IMR-90 (cell line): ENCODE results near the gene GMFB. TPM values are rescaled to one million over a fixed set of nuclear protein-coding genes. Genes with fewer than 3 reads are reported as not detected.

Experiments used
- ATAC-seq: fragments of 200-7000 bp; cut with Tn5 transposase; 2 replicates; pipeline ENCODE4 v1.9.1; 2020; ENCODE audit warnings: low read depth, mild to moderate bottlenecking, moderate library complexity
- BruUV-seq: library from RNA; stranded (reverse); fragments of 400-500 nt; replicated peaks from 2 replicates; lab custom pipeline; 2021; lab: Mats Ljungman, UMichigan
- CTCF ChIA-PET: fragments of 300-600 bp; formaldehyde crosslinking; extraction: SDS; loops from one replicate; lab custom pipeline; 2021; ENCODE audit warnings: antibody characterized with exemption; lab: Yijun Ruan, JAX
- POLR2A ChIA-PET: fragments of 300-600 bp; sonication (Branson Sonifier 250); formaldehyde crosslinking; loops from one replicate; lab custom pipeline; 2022; ENCODE audit warnings: antibody characterized with exemption; ENCODE audit not compliant: unreplicated experiment; lab: Charles Lee
- DNase-seq: peaks from one replicate; pipeline ENCODE4 v3.0.0; 2013
- H2AFZ ChIP-seq: replicated peaks from 2 replicates; pipeline ENCODE3; 2013; ENCODE audit warnings: low read length, mild to moderate bottlenecking; ENCODE audit not compliant: poor library complexity
- H2AK5ac ChIP-seq: 2 replicates; pipeline ENCODE4 v1.6.1; 2013; ENCODE audit warnings: low read depth, low read length, inconsistent platforms
- H2AK9ac ChIP-seq: replicated peaks from 2 replicates; pipeline ENCODE3; 2013; ENCODE audit warnings: mild to moderate bottlenecking, low read depth, low read length, moderate library complexity; ENCODE audit not compliant: poor library complexity
- H2BK120ac ChIP-seq: 2 replicates; pipeline ENCODE4 v1.6.1; 2013; ENCODE audit warnings: low read depth, low read length, inconsistent platforms
- H2BK15ac ChIP-seq: 3 replicates; pipeline ENCODE4 v1.6.1; 2013; ENCODE audit warnings: low read depth, low read length, inconsistent platforms
- H2BK20ac ChIP-seq: 2 replicates; pipeline ENCODE4 v1.6.1; 2013; ENCODE audit warnings: low read depth, mild to moderate bottlenecking, inconsistent platforms, low read length, moderate library complexity
- H2BK5ac ChIP-seq: 2 replicates; pipeline ENCODE4 v1.6.1; 2013; ENCODE audit warnings: mild to moderate bottlenecking, low read depth, low read length, inconsistent platforms; ENCODE audit not compliant: poor library complexity, severe bottlenecking
- H3K14ac ChIP-seq: replicated peaks from 2 replicates; pipeline ENCODE4 v1.6.1; 2013; ENCODE audit warnings: low read depth, low read length, inconsistent platforms
- H3K18ac ChIP-seq: 2 replicates; pipeline ENCODE4 v1.6.1; 2013; ENCODE audit warnings: low read depth, low read length, control low read depth
- H3K23ac ChIP-seq: 2 replicates; pipeline ENCODE4 v1.6.1; 2013; ENCODE audit warnings: low read depth, low read length, inconsistent platforms
- H3K27ac ChIP-seq: 2 replicates; pipeline ENCODE4 v1.5.1; 2013; ENCODE audit warnings: mild to moderate bottlenecking, control low read depth, low read length; ENCODE audit not compliant: insufficient read depth
- H3K27me3 ChIP-seq: 2 replicates; pipeline ENCODE4 v1.6.1; 2013; ENCODE audit warnings: low read length; ENCODE audit not compliant: control insufficient read depth, insufficient read depth
- H3K36me3 ChIP-seq: 2 replicates; pipeline ENCODE4 v1.6.1; 2013; ENCODE audit warnings: low read length, mixed read lengths; ENCODE audit not compliant: control insufficient read depth, insufficient read depth
- H3K4ac ChIP-seq: 2 replicates; pipeline ENCODE4 v1.6.1; 2013; ENCODE audit warnings: low read depth, low read length, inconsistent platforms
- H3K4me1 ChIP-seq: 2 replicates; pipeline ENCODE4 v1.6.1; 2013; ENCODE audit warnings: low read length, mixed read lengths; ENCODE audit not compliant: control insufficient read depth, insufficient read depth
- H3K4me2 ChIP-seq: 2 replicates; pipeline ENCODE4 v1.6.1; 2013; ENCODE audit warnings: low read depth, mild to moderate bottlenecking, control low read depth, low read length, moderate library complexity
- H3K4me3 ChIP-seq: 2 replicates; pipeline ENCODE4 v1.5.1; 2013; ENCODE audit warnings: low read depth, mild to moderate bottlenecking, control low read depth, low read length, moderate library complexity; ENCODE audit not compliant: insufficient read depth
- H3K56ac ChIP-seq: 2 replicates; pipeline ENCODE4 v1.6.1; 2013; ENCODE audit warnings: low read length, inconsistent platforms; ENCODE audit not compliant: insufficient read depth; ENCODE audit errors: extremely low read depth
- H3K79me1 ChIP-seq, 2 experiments: 2 replicates each; pipeline ENCODE4 v1.6.1; 2013; ENCODE audit warnings: low read length in 2 of 2, inconsistent platforms in 1 of 2, low read depth in 1 of 2
- H3K9ac ChIP-seq: 2 replicates; pipeline ENCODE4 v1.6.1; 2013; ENCODE audit warnings: low read depth, low read length, control low read depth
- H3K9me1 ChIP-seq: 2 replicates; pipeline ENCODE4 v1.6.1; 2013; ENCODE audit warnings: low read length, inconsistent platforms; ENCODE audit not compliant: insufficient read depth
- H3K9me3 ChIP-seq: 2 replicates; pipeline ENCODE4 v1.6.1; 2013; ENCODE audit warnings: low read length; ENCODE audit not compliant: control insufficient read depth, insufficient read depth
- H4K20me1 ChIP-seq: 2 replicates; pipeline ENCODE4 v1.6.1; 2013; ENCODE audit warnings: low read length, inconsistent platforms; ENCODE audit not compliant: insufficient read depth
- H4K5ac ChIP-seq: 2 replicates; pipeline ENCODE4 v1.6.1; 2013; ENCODE audit warnings: mild to moderate bottlenecking, low read depth, low read length, control low read depth
- H4K8ac ChIP-seq, 2 experiments: 2 replicates each; pipeline ENCODE4 v1.6.1; 2013; ENCODE audit warnings: low read depth in 2 of 2, low read length in 2 of 2, control low read depth in 1 of 2, inconsistent platforms in 1 of 2
- H4K91ac ChIP-seq: 2 replicates; pipeline ENCODE4 v1.6.1; 2013; ENCODE audit warnings: low read depth, low read length, inconsistent platforms; ENCODE audit not compliant: insufficient read depth
- CEBPB ChIP-seq: IDR thresholded peaks from 2 replicates; pipeline ENCODE4 v1.6.1; 2012; ENCODE audit warnings: low read depth, low read length, improper control_type of control experiment
- CHD1 ChIP-seq: IDR thresholded peaks from 2 replicates; pipeline ENCODE4 v1.6.1; 2012; ENCODE audit warnings: low read depth, low read length, improper control_type of control experiment
- CTCF ChIP-seq: conservative IDR thresholded peaks from 2 replicates; pipeline ENCODE4 v1.5.1; 2012; ENCODE audit warnings: mild to moderate bottlenecking, low read depth, low read length, improper control_type of control experiment
- ELK1 ChIP-seq: fragments of 150-350 bp; IDR thresholded peaks from 2 replicates; pipeline ENCODE4 v1.6.1; 2016; ENCODE audit warnings: low read depth, mild to moderate bottlenecking, low read length, moderate library complexity, borderline replicate concordance
- FOS ChIP-seq: fragments of 150-350 bp; IDR thresholded peaks from 2 replicates; pipeline ENCODE4 v1.6.1; 2016; ENCODE audit warnings: low read depth, low read length
- MXI1 ChIP-seq: IDR thresholded peaks from 2 replicates; pipeline ENCODE4 v1.6.1; 2012; ENCODE audit warnings: low read depth, mild to moderate bottlenecking, low read length, moderate library complexity, borderline replicate concordance
- NFE2L2 ChIP-seq: fragments of 150-350 bp; IDR thresholded peaks from 2 replicates; pipeline ENCODE4 v1.6.1; 2016; ENCODE audit warnings: low read depth, mild to moderate bottlenecking, low read length
- POLR2A ChIP-seq: IDR thresholded peaks from 2 replicates; pipeline ENCODE4 v1.6.1; 2012; ENCODE audit warnings: mild to moderate bottlenecking, low read depth, low read length
- RAD21 ChIP-seq: IDR thresholded peaks from 2 replicates; pipeline ENCODE4 v1.6.1; 2012; ENCODE audit warnings: low read length, improper control_type of control experiment
- RCOR1 ChIP-seq: IDR thresholded peaks from 2 replicates; pipeline ENCODE4 v1.6.1; 2012; ENCODE audit warnings: mild to moderate bottlenecking, low read length, improper control_type of control experiment; ENCODE audit not compliant: insufficient replicate concordance
- RFX5 ChIP-seq: IDR thresholded peaks from 2 replicates; pipeline ENCODE4 v1.8.0; 2012; ENCODE audit warnings: low read depth, mild to moderate bottlenecking, low read length, moderate library complexity
- SMC3 ChIP-seq: fragments of 150-350 bp; IDR thresholded peaks from 2 replicates; pipeline ENCODE4 v1.6.1; 2016; ENCODE audit warnings: low read depth, mild to moderate bottlenecking, antibody characterized with exemption, low read length, moderate library complexity
- USF2 ChIP-seq: fragments of 150-350 bp; IDR thresholded peaks from 2 replicates; pipeline ENCODE4 v1.6.1; 2017; ENCODE audit warnings: mild to moderate bottlenecking, antibody characterized with exemption, low read length, low read depth
- WGBS, 2 experiments: methylation state at CpG; one replicate each; pipeline versions ENCODE4 v1.1.5 to v1.1.7; 2013; ENCODE audit warnings: missing lambda C conversion rate in 2 of 2; ENCODE audit not compliant: insufficient read length in 1 of 2; ENCODE audit errors: extremely low coverage in 2 of 2; 5-methylcytosine and 5-hydroxymethylcytosine counted together
- dilution Hi-C: fragments of 300-500 bp; cut with HindIII; formaldehyde crosslinking; loops from one replicate; pipeline ENCODE4 v1.14.3; 2018; ENCODE audit warnings: low sequenced_read_pairs; ENCODE audit not compliant: unreplicated experiment
- in situ Hi-C: fragments of 300-500 bp; cut with MboI; formaldehyde crosslinking; loops from 3 replicates; pipeline ENCODE4 v1.14.3; 2019; ENCODE audit warnings: low sequenced_read_pairs, inconsistent platforms, mixed read lengths
- intact Hi-C: fragments of 100-400 bp; cut with micrococcal nuclease; formaldehyde crosslinking; loops from 2 replicates; pipeline ENCODE4 v1.10.0; 2022
- polyA plus RNA-seq, 3 experiments: library from polyadenylated mRNA; depleted of rRNA; stranded (reverse); fragments of >200 nt; gene quantifications; 2 replicates each; pipeline ENCODE4 v1.2.3, GENCODE V29; 2012; ENCODE audit warnings: low replicate concordance in 1 of 3
- total RNA-seq: library from RNA; depleted of rRNA; stranded (reverse); fragments of >200 nt; gene quantifications from 2 replicates; pipeline ENCODE4 v1.2.3, GENCODE V29; 2012

Gene GMFB
- total and polyA plus RNA-seq, 2 of the 4 experiments (the other 2 are of a cell fraction), result 22.4 to 59.1 TPM

GRCh38 chr14:54493293-54493692 is 4.5 kb upstream of the GMFB start:
- ATAC-seq (no peak), DNase-seq (no peak)
- Histone ChIP-seq H2AK9ac (no peak overlapping the region), H3K9me3 (no peaks in the 10 kb centered on the region), H3K9me1 (no peaks in the 10 kb centered on the region), H3K18ac (no peak overlapping the region), H4K5ac (no peak overlapping the region), H3K27me3 (no peaks in the 10 kb centered on the region; the same call in 1 of the 2 replicates), H3K27ac (no peak overlapping the region), H2BK5ac (no peak overlapping the region), H4K8ac (no peak overlapping the region), H3K4me2 (no peak overlapping the region), H3K56ac (no peak overlapping the region), H3K79me1 (peaks cover under 1 to 10% of the 10 kb centered on the region in 2 experiments; a peak in 3 of 4 replicates), H4K20me1 (no peaks in the 10 kb centered on the region), H3K14ac (no peak overlapping the region), H3K36me3 (no peaks in the 10 kb centered on the region), H2AK5ac (no peak overlapping the region), H2AFZ (no peak overlapping the region), H3K23ac (no peak overlapping the region), H3K9ac (no peak overlapping the region), H4K91ac (no peak overlapping the region), H2BK120ac (no peak overlapping the region), H3K4me1 (0 out of 2 replicates have a peak, but pooled peaks cover 2% of the 10 kb centered on the region), H2BK15ac (no peak overlapping the region), H3K4ac (no peak overlapping the region), H2BK20ac (no peak overlapping the region), H3K4me3 (no peak overlapping the region)
- BruUV-seq, result no TSS peak
- 30% methylated on average over 4 of the region's 13 CpGs; no CpG with 5 or more reads in 1 of the 2 experiments for WGBS, 2 experiments
- POLR2A ChIA-PET, result no interaction called here
- TF ChIP-seq RFX5 (no peak), NFE2L2 (no peak), MXI1 (no peak), SMC3 (no peak), ELK1 (no peak), CTCF (no peak), FOS (no peak), CHD1 (no peak), RCOR1 (no peak), POLR2A (no peak), CEBPB (no peak), USF2 (no peak), RAD21 (no peak)
- dilution Hi-C loops, result no loop called here
- intact Hi-C loops, result no loop called here
- in situ Hi-C loops, result no loop called here
- CTCF ChIA-PET, result interaction anchor here (0.9 kb wide), 1 partner anchor 16 kb away, joined by 3 read pairs; the partner anchor contains the start of gene CGRRF1
